Neutrophil (primary cell): Measurements from ENCODE around the gene WDFY4.

Source experiments
- H3K27ac ChIP-seq: fragments of 200-600 bp; sonication (generic); 2 replicates; pipeline ENCODE4 v1.5.1; 2016; ENCODE audit warnings: mild to moderate bottlenecking, moderate library complexity
- H3K27me3 ChIP-seq: fragments of 200-600 bp; sonication (generic); 2 replicates; pipeline ENCODE4 v1.6.0; 2016; ENCODE audit warnings: mild to moderate bottlenecking
- H3K36me3 ChIP-seq: fragments of 200-600 bp; sonication (generic); 2 replicates; pipeline ENCODE4 v1.5.1; 2017
- H3K4me1 ChIP-seq, 2 experiments: fragments of 200-600 bp in 1 of 2; sonication (generic) in 1 of 2; 1 replicate in 1 of 2; 2 replicates in 1 of 2; pipeline versions ENCODE4 v1.5.1 to v1.6.1; 2013 to 2016; ENCODE audit warnings: low read depth in 1 of 2, low read length in 1 of 2, mild to moderate bottlenecking in 1 of 2, moderate library complexity in 1 of 2; ENCODE audit not compliant: control insufficient read depth in 1 of 2, insufficient read depth in 1 of 2
- H3K4me3 ChIP-seq, 2 experiments: fragments of 200-600 bp in 1 of 2; sonication (generic) in 1 of 2; 1 replicate in 1 of 2; 2 replicates in 1 of 2; pipeline ENCODE4 v1.5.1; 2013 to 2016; ENCODE audit warnings: low read depth in 1 of 2, low read length in 1 of 2, mild to moderate bottlenecking in 1 of 2, moderate library complexity in 1 of 2
- H3K9me3 ChIP-seq: fragments of 200-600 bp; sonication (generic); 2 replicates; pipeline ENCODE4 v1.5.1; 2016
- TF ChIP-seq, protein P1 (sequence below): fragments of 200-600 bp; sonication (generic); IDR thresholded peaks from 2 replicates; pipeline ENCODE4 v1.5.1; 2016; ENCODE audit warnings: antibody characterized with exemption

The WDFY4 gene

DNA sequence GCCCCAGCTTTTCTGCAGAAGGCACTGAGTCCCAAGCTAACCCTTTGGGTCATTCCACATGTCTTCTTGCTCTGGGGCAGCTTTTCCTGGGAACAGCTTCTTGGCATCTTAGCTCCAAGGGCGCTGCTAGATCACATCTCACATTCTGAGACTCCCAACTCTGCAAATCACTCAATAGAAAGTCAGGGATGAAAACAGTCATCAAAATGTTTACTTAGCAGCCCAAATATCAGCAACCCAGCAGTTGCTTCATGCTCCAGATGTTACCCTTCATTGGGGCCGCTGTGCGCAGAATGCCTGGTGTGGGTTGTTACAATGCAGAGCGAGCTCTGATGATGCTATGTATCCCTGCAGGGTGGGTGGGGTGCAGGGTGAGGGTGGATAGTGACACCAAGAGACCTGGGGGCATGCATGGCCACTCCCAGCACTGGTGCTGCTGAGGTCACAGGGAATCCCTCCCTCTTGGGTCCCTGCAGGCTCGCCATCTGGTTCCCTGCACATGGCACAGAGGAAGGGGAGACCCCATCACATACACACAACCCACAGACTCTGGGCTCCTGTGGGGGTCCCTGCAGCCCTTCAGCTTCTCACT, 19.0 kb downstream of the WDFY4 start:
- Histone ChIP-seq H3K27me3 (no peaks in the 10 kb centered on the region), H3K36me3 (peaks cover 4% of the 10 kb centered on the region), H3K4me1 (peaks cover 29 to 32% of the 10 kb centered on the region in 2 experiments), H3K27ac (no peak overlapping the region), H3K9me3 (no peaks in the 10 kb centered on the region), H3K4me3 (no peak overlapping the region)
- TF ChIP-seq, protein P1, sequence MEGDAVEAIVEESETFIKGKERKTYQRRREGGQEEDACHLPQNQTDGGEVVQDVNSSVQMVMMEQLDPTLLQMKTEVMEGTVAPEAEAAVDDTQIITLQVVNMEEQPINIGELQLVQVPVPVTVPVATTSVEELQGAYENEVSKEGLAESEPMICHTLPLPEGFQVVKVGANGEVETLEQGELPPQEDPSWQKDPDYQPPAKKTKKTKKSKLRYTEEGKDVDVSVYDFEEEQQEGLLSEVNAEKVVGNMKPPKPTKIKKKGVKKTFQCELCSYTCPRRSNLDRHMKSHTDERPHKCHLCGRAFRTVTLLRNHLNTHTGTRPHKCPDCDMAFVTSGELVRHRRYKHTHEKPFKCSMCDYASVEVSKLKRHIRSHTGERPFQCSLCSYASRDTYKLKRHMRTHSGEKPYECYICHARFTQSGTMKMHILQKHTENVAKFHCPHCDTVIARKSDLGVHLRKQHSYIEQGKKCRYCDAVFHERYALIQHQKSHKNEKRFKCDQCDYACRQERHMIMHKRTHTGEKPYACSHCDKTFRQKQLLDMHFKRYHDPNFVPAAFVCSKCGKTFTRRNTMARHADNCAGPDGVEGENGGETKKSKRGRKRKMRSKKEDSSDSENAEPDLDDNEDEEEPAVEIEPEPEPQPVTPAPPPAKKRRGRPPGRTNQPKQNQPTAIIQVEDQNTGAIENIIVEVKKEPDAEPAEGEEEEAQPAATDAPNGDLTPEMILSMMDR, result no peak

DNA sequence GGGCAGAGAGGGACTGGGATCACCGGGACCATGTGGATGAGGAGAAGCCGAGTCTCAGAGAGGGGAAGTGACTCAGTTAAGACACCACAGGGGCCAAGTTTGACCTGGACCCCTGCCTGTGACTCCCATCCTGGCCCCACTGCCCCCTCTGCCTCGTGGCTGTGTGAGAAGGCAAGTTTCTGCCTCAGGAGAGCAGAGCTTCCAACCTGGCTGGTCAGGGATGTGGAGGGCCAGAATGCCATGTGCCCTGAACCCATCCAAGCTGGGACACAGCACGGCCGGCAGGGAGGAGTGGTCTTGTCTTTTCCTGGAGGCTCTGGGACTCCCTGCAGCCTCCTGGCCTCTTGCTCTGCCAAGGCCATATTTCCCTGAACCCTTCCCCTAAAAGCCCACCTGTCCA, 19.5 kb downstream of the WDFY4 start:
- Histone ChIP-seq H3K27me3 (no peaks in the 10 kb centered on the region), H3K4me3 (no peak overlapping the region), H3K9me3 (no peaks in the 10 kb centered on the region), H3K4me1 (peaks cover 29 to 32% of the 10 kb centered on the region in 2 experiments), H3K36me3 (peaks cover 4% of the 10 kb centered on the region), H3K27ac (no peak overlapping the region)
- TF ChIP-seq, protein P1, result no peak

DNA sequence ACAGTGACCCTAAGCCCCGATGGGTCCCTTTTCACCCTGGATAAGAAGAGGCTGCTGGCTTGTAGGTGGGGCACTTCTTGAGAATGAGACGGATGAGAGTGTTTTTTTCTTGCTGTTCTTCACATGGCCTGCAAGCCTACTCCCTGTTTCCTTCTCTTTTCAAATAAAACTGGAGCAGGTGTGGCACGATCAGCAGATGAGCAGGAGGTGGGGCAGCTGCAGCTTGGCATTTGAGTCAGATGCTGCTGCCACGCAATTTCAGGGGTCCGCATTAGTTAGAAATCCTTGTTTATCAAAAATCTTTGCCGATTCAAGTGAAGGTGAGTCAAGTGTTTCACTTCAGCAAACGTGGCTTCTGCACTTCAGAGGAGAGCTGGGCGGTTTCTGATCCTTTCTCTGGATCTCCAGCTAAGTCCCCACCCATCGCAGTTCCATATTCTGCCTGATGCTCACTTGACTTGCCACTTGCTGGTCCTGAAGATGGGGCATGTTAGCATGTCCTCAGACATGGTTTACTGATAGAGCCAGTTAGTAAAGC, 20.8 kb downstream of the WDFY4 start:
- Histone ChIP-seq H3K4me1 (peaks cover 32 to 36% of the 10 kb centered on the region in 2 experiments), H3K27ac (no peak overlapping the region), H3K9me3 (no peaks in the 10 kb centered on the region), H3K27me3 (no peaks in the 10 kb centered on the region), H3K4me3 (no peak overlapping the region), H3K36me3 (peaks cover 11% of the 10 kb centered on the region)
- TF ChIP-seq, protein P1, result no peak

DNA sequence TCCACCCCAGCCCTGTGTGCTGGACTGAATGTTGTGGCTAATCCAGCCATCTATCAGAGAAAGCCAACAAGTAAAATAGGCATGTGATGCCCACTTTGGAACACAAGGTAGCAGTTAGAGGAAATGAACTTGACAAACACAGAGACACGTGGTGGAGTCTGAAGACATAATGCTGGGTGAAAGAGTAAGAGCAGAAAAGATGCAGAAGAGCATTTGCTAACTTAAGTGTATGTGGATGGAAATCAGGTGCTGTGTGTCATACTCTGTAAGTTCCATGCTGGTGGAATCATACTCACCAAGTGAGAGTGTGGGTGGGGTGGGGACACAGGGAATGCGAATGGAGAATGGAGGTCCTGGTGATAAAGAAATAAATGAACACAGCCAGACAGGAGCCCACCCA, 22.8 kb downstream of the WDFY4 start:
- TF ChIP-seq, protein P1, result no peak
- Histone ChIP-seq H3K27ac (peak overlapping the region; percentile 65), H3K9me3 (no peaks in the 10 kb centered on the region), H3K4me3 (no peak overlapping the region), H3K36me3 (peaks cover 26% of the 10 kb centered on the region), H3K4me1 (peaks cover 21 to 28% of the 10 kb centered on the region in 2 experiments), H3K27me3 (no peaks in the 10 kb centered on the region)

DNA sequence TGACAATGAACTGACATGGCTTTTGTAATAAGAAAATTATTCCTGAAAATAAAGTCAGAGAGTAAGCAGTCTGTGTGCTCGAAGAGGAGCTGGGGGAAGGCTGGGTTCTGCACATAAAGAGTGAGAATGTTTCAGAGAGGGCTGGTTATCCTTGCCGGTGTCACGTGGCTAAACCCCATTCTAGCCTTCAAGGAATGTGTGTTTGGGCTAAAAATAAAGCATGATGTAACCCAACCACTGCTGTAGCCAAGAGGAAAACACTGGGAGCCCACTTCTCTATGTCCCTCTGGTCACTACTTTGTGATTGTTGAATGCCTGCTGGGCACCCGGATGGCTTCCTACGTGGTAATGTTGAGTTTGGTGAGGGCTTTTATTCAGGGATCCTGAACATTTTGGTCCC, 23.5 kb downstream of the WDFY4 start:
- H3K27me3 ChIP-seq, result no peaks in the 10 kb centered on the region
- no peaks in the 10 kb centered on the region for H3K9me3 ChIP-seq
- H3K4me3 ChIP-seq, result no peak overlapping the region
- peak overlapping the region; percentile 65 for H3K27ac ChIP-seq
- H3K4me1 ChIP-seq, result peaks cover 27 to 35% of the 10 kb centered on the region in 2 experiments
- TF ChIP-seq, protein P1, result no peak
- peaks cover 26% of the 10 kb centered on the region for H3K36me3 ChIP-seq
